CD8-positive, alpha-beta memory T cell (primary cell): ENCODE data around the gene ITIH6. TPM values are rescaled to one million over a fixed set of nuclear protein-coding genes. Genes with fewer than 3 reads are reported as not detected.

Experiments
- polyA plus RNA-seq: library from polyadenylated mRNA; unstranded; fragments of 300-500 nt; fragmentation: Illumina TruSeq; gene quantifications from one replicate; pipeline ENCODE4 v1.2.3, GENCODE V29; 2021
- total RNA-seq, 2 experiments: library from RNA; stranded (reverse); gene quantifications; one replicate each; pipeline ENCODE4 v1.2.3, GENCODE V29; 2021

Gene ITIH6
- total and polyA plus RNA-seq, 3 experiments from 2014 or later = not detected

Other genes starting within 250 kb of the ITIH6 start
- 10 to 100 TPM; 43.0 to 45.6 TPM for gene MAGED2, start 9.5 kb upstream of the ITIH6 start, total RNA-seq
- 124 TPM for gene MAGED2, start 9.5 kb upstream of the ITIH6 start, polyA plus RNA-seq
- 1 to 10 TPM; 3.4 to 4.2 TPM for gene TRO, start 122.6 kb upstream of the ITIH6 start, total RNA-seq
- 1.8 TPM for gene TRO, start 122.6 kb upstream of the ITIH6 start, polyA plus RNA-seq
- under 1 TPM; 0.53 to 0.69 TPM for gene PFKFB1, start 195.9 kb upstream of the ITIH6 start, total RNA-seq
- not detected for gene PFKFB1, start 195.9 kb upstream of the ITIH6 start, polyA plus RNA-seq
- 10 to 100 TPM; 35.2 to 42.8 TPM for gene APEX2, start 202.1 kb upstream of the ITIH6 start, total RNA-seq
- 26.0 TPM for gene APEX2, start 202.1 kb upstream of the ITIH6 start, polyA plus RNA-seq
- not detected for gene ALAS2, start 232.7 kb upstream of the ITIH6 start, total RNA-seq
- gene ALAS2, start 232.7 kb upstream of the ITIH6 start, polyA plus RNA-seq = not detected